ENCODE results near the gene INSL3.

Gene INSL3

DNA sequence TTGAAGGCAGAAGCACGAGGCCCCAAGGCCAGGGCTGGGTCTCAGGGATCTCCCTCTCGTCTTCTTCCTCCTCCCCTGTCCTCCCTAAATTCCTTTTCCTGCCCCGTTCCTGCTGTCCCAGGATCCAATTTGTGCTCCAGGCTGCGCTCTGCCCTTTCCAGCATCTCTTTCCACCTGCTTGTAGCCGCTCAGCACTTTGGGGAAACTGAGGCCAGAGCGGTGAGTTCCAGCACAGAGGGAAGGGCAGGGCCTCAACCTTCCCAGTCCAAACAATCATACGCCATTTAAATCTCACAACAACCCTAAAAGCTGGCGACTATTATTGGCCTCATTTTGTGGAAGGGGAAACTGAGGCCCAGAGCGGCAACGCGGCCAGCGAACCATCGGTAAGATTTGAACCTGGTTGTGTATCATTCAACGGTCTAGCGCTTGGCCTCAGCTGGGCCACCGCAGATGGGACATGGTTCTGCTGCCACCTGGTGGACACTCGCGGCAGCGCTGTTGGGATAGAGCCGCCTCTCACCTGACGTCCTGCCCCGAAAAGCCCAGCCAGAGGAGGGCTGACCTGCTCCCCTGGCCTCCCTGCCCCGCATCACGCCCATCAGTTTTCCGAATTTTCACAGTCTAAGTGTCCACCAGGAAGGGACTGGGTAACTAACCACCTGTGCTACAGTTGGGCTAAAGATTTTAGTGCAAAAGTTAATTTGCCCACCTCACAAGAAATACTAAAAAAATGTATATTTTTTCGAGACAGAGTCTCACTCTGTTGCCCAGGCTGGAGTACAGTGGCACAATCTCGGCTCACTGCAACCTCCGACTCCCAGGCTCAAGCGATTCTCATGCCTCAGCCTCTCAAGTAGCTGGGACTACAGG lies 34.2 kb upstream of the INSL3 start:
- peak; percentile 98 for TF ChIP-seq CTCF (IDR thresholded peaks at IDR 0.05)
- Histone ChIP-seq H3K27ac (no peak overlapping the region), H3K4me3 (no peak overlapping the region)
- no peak for DNase-seq (ENCODE audit: low spot score)

- no peak for DNase-seq (ENCODE audit: low spot score)
- Histone ChIP-seq H3K27ac (no peak overlapping the region), H3K4me3 (no peak overlapping the region)
- TF ChIP-seq CTCF (IDR thresholded peaks at IDR 0.05): no peak
Measured at GRCh38 chr19:17854061-17854460, 32.7 kb upstream of the INSL3 start.

DNA sequence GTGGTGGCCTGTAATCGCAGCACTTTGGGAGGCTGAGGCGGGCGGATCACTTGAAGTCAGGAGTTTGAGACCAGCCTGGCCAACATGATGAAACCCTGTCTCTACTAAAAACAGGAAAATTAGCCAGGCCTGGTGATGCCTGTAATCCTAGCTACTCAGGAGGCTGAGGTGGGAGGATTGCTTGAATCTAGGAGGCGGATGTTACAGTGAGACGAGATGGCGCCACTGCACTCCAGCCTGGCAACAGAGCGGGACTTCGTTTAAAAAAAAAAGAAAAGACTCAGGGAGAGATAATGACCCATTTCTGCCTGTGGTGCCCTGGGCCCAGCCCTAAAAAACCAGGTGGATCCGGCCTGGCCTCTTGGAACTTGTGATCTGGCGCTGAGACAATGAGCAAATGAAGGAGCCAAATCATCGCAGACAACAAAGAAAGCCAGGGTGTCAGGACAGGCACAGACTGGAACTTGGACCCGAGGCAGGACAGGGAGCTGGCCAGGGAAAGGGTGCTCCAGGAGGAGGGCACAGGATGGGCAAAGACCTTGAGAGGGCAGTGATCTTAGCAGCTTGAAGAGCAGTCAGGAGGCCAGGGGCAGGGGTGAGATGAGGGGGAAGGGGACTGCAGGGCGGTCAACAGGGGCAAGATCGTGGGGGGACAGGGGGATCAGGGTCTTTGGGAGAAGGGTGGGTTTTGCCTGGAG lies 27.4 kb upstream of the INSL3 start:
- no peak for DNase-seq (ENCODE audit: low spot score)
- H3K4me3 ChIP-seq: no peak overlapping the region
- TF ChIP-seq CTCF (IDR thresholded peaks at IDR 0.05): no peak
- peak overlapping the region in 1 of 2 donors; percentile 86 for H3K27ac ChIP-seq

GRCh38 chr19:17847538-17848366 lies 26.4 kb upstream of the INSL3 start, which contains the start of gene JAK3:
Gene JAK3 (minus strand): TSS chr19:17847982. CDS start chr19:17844417, 3,565 bp downstream.
- Histone ChIP-seq H3K27ac (peak within 1 kb of the TSS; percentile 4 to 86), H3K4me3 (peak within 1 kb of the TSS; percentile 70)
- TF ChIP-seq CTCF (IDR thresholded peaks at IDR 0.05): no peak
- DNase-seq (ENCODE audit: low spot score): no peak

DNA sequence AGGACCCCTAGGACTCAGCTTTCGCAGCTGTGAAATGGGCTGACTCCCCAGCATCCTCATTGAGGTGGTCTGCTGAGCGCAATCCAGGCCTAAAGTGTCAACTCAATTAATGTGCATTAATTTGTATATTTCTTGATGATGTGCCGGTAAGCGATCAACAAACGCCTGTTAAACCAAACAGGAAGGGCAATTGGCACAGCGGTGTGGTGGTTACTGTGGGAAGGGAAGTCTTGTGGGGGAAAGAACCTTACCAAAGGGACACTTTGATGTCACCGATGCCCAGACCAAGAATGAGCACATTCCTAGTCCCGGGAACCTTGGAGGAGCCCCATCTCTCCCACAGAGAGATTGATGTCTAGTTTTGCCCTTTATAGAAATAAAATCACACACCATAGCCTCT lies 24.8 kb upstream of the INSL3 start:
- no peak for TF ChIP-seq CTCF (IDR thresholded peaks at IDR 0.05)
- no peak overlapping the region for H3K4me3 ChIP-seq
- H3K27ac ChIP-seq: no peak overlapping the region
- no peak for DNase-seq (ENCODE audit: low spot score)

GRCh38 chr19:17843908-17844490 lies 22.7 kb upstream of the INSL3 start:
- DNase-seq (ENCODE audit: low spot score): no peak
- no peak overlapping the region for H3K4me3 ChIP-seq
- TF ChIP-seq CTCF (IDR thresholded peaks at IDR 0.05): no peak
- H3K27ac ChIP-seq: no peak overlapping the region

Data from coronary artery (tissue), 2 donors.